Neural cell (in vitro differentiated cells): ENCODE measurements around the gene RNF213. TPM values are rescaled to one million over a fixed set of nuclear protein-coding genes. Genes with fewer than 3 reads are reported as not detected.
A peak's percentile ranks its signal among the peaks of the same experiment; 100 is the strongest.

Experiments used
- H2AFZ ChIP-seq: fragments of 200-600, 300-800 bp; sonication (generic), shearing (Covaris generic); 2 replicates; pipeline ENCODE4 v1.6.0; 2014; ENCODE audit warnings: low read depth, mild to moderate bottlenecking, antibody characterized with exemption, low read length, moderate library complexity
- H3F3A ChIP-seq: fragments of 200-600 bp; shearing (Covaris generic); 2 replicates; pipeline ENCODE4 v1.6.1; 2016; ENCODE audit warnings: mild to moderate bottlenecking, moderate library complexity, mixed read lengths, antibody characterized with exemption, low read length; ENCODE audit not compliant: insufficient read depth, poor library complexity, severe bottlenecking
- H3K27ac ChIP-seq: fragments of 200-600, 300-800 bp; sonication (generic), shearing (Covaris generic); 2 replicates; pipeline ENCODE4 v1.5.1; 2014; ENCODE audit warnings: mild to moderate bottlenecking, low read length, moderate library complexity
- H3K27me3 ChIP-seq: fragments of 300-800, 200-600 bp; sonication (generic), shearing (Covaris generic); 2 replicates; pipeline ENCODE4 v1.6.0; 2014; ENCODE audit warnings: mild to moderate bottlenecking, low read depth, low read length, moderate library complexity; ENCODE audit not compliant: insufficient read depth
- H3K36me3 ChIP-seq: fragments of 300-800, 200-600 bp; sonication (generic), shearing (Covaris generic); 2 replicates; pipeline ENCODE4 v1.5.1; 2014; ENCODE audit warnings: mild to moderate bottlenecking, antibody characterized with exemption, low read length, moderate library complexity; ENCODE audit not compliant: insufficient read depth
- H3K4me2 ChIP-seq: fragments of 300-800, 200-600 bp; sonication (generic), shearing (Covaris generic); 2 replicates; pipeline ENCODE4 v1.6.0; 2014; ENCODE audit warnings: mild to moderate bottlenecking, low read length
- H3K4me3 ChIP-seq: fragments of 300-800, 200-600 bp; sonication (generic), shearing (Covaris generic); 2 replicates; pipeline ENCODE4 v1.5.1; 2014; ENCODE audit warnings: mild to moderate bottlenecking, low read length, moderate library complexity
- H3K79me2 ChIP-seq: fragments of 200-600 bp; shearing (Covaris generic); replicated peaks from 2 replicates; pipeline ENCODE4 v1.6.0; 2014; ENCODE audit warnings: mild to moderate bottlenecking, low read length, moderate library complexity; ENCODE audit not compliant: insufficient read depth
- H3K9ac ChIP-seq: fragments of 300-800, 200-600 bp; sonication (generic), shearing (Covaris generic); 2 replicates; pipeline ENCODE4 v1.6.1; 2016; ENCODE audit warnings: mild to moderate bottlenecking, low read length, mixed read lengths
- H3K9me2 ChIP-seq: fragments of 200-600 bp; shearing (Covaris generic); 2 replicates; pipeline ENCODE4 v1.6.1; 2016; ENCODE audit warnings: mild to moderate bottlenecking, low read length, mixed read lengths; ENCODE audit not compliant: insufficient read depth
- H3K9me3 ChIP-seq: fragments of 200-600, 300-800 bp; sonication (generic), shearing (Covaris generic); 2 replicates; pipeline ENCODE4 v1.6.1; 2016; ENCODE audit warnings: mild to moderate bottlenecking, mixed run types, low read length, moderate library complexity, mixed read lengths
- H4K20me1 ChIP-seq: fragments of 200-600 bp; shearing (Covaris generic); 2 replicates; pipeline ENCODE4 v1.6.1; 2016; ENCODE audit warnings: mild to moderate bottlenecking, mixed run types; ENCODE audit not compliant: insufficient read depth
- CTCF ChIP-seq: fragments of 450-650 bp; IDR thresholded peaks from 2 replicates; pipeline ENCODE4 v1.5.1; 2014; ENCODE audit warnings: antibody characterized with exemption, mild to moderate bottlenecking, moderate library complexity; ENCODE audit not compliant: poor library complexity, severe bottlenecking
- EP300 ChIP-seq: fragments of 450-650 bp; conservative IDR thresholded peaks from 2 replicates; pipeline ENCODE4 v1.6.1; 2014; ENCODE audit warnings: antibody characterized with exemption, mild to moderate bottlenecking, moderate library complexity; ENCODE audit not compliant: poor library complexity, severe bottlenecking
- EZH2 ChIP-seq: fragments of 200-600, 300-800 bp; shearing (Covaris generic), sonication (generic); IDR thresholded peaks from 2 replicates; pipeline ENCODE4 v1.6.1; 2014; ENCODE audit warnings: antibody characterized with exemption, low read length, borderline replicate concordance, mild to moderate bottlenecking; ENCODE audit not compliant: insufficient read depth, poor library complexity, severe bottlenecking
- MXI1 ChIP-seq: fragments of 450-650 bp; conservative IDR thresholded peaks from 2 replicates; pipeline ENCODE4 v1.6.1; 2014; ENCODE audit warnings: antibody characterized with exemption, mild to moderate bottlenecking; ENCODE audit not compliant: poor library complexity, severe bottlenecking
- POLR2AphosphoS5 ChIP-seq: IDR thresholded peaks from 2 replicates; pipeline ENCODE4 v1.6.1; 2012
- RAD21 ChIP-seq: fragments of 450-650 bp; conservative IDR thresholded peaks from 2 replicates; pipeline ENCODE4 v1.6.1; 2014; ENCODE audit warnings: antibody characterized with exemption, mild to moderate bottlenecking, moderate library complexity
- REST ChIP-seq: IDR thresholded peaks from 2 replicates; pipeline ENCODE4 v1.6.1; 2012; ENCODE audit warnings: borderline replicate concordance
- SMC3 ChIP-seq: fragments of 450-650 bp; conservative IDR thresholded peaks from 2 replicates; pipeline ENCODE4 v1.6.1; 2014; ENCODE audit warnings: antibody characterized with exemption, mild to moderate bottlenecking, moderate library complexity; ENCODE audit not compliant: poor library complexity
- TAF1 ChIP-seq: IDR thresholded peaks from 2 replicates; pipeline ENCODE4 v1.6.1; 2012; ENCODE audit warnings: low read depth
- polyA plus RNA-seq: library from polyadenylated mRNA; depleted of rRNA; stranded (reverse); fragments of >200 nt; gene quantifications from 2 replicates; pipeline ENCODE4 v1.2.3, GENCODE V29; 2014

Gene RNF213
- polyA plus RNA-seq, 1 donor from 2014 or later, result 1.5 TPM

GRCh38 chr17:80220054-80220735, 40.5 kb upstream of the RNF213 start, which contains the start of the genes SGSH and SLC26A11:
TSS of gene SGSH (minus strand) at chr17:80220333. CDS start at chr17:80220313, 20 bp downstream.
TSS of gene SLC26A11 (plus strand) at chr17:80220427. CDS start at chr17:80221561, 1,134 bp downstream.
- H4K20me1 ChIP-seq, result no peaks in the 10 kb centered on the region
- peak within 1 kb of the TSS; percentile 69 for H3K9ac ChIP-seq
- H3K36me3 ChIP-seq, result no peaks in the 10 kb centered on the region
- peak within 1 kb of the TSS; percentile 82 for H3K4me2 ChIP-seq
- peak within 1 kb of the TSS; percentile 40 for H2AFZ ChIP-seq
- TF ChIP-seq SMC3 (peak; percentile 29), TAF1 (no peak), MXI1 (peak; percentile 50), EZH2 (no peak), POLR2AphosphoS5 (peak; percentile 45), RAD21 (peak; percentile 32)
- no peak within 1 kb of the TSS for H3K27ac ChIP-seq
- no peaks in the 10 kb centered on the region for H3K27me3 ChIP-seq
- no peaks in the 10 kb centered on the region for H3K79me2 ChIP-seq
- peak within 1 kb of the TSS; percentile 85 for H3K4me3 ChIP-seq
- H3F3A ChIP-seq, result no peaks in the 10 kb centered on the region
- no peaks in the 10 kb centered on the region for H3K9me3 ChIP-seq
- H3K9me2 ChIP-seq, result no peaks in the 10 kb centered on the region

- no peaks in the 10 kb centered on the region for H3K9me2 ChIP-seq
- H3K36me3 ChIP-seq, result no peaks in the 10 kb centered on the region
- H3K27ac ChIP-seq, result no peak overlapping the region
- no peaks in the 10 kb centered on the region for H3K79me2 ChIP-seq
- H2AFZ ChIP-seq, result peak overlapping the region; percentile 8
- no peaks in the 10 kb centered on the region for H4K20me1 ChIP-seq
- TF ChIP-seq RAD21 (no peak), CTCF (no peak), REST (no peak), EZH2 (no peak), SMC3 (no peak), MXI1 (no peak), EP300 (no peak), TAF1 (no peak), POLR2AphosphoS5 (no peak)
- no peaks in the 10 kb centered on the region for H3K9me3 ChIP-seq
- H3K9ac ChIP-seq, result peak overlapping the region; percentile 69
- no peaks in the 10 kb centered on the region for H3F3A ChIP-seq
- peak overlapping the region; percentile 78 for H3K4me2 ChIP-seq
- no peaks in the 10 kb centered on the region for H3K27me3 ChIP-seq
- peak overlapping the region; percentile 85 for H3K4me3 ChIP-seq
These were observed 39.9 kb upstream of the RNF213 start for GRCh38 chr17:80220736-80221215.
